HCT116 (cell line): ENCODE data around the gene SLC35G3.

Experiments used
- EGR1 ChIP-seq: IDR thresholded peaks from 2 replicates; pipeline ENCODE4 v1.6.1; 2012; ENCODE audit warnings: low read depth
- EZH2 ChIP-seq: fragments of 200-600 bp; sonication (generic); IDR thresholded peaks from 2 replicates; pipeline ENCODE4 v1.6.1; 2017; ENCODE audit warnings: antibody characterized with exemption, mixed run types
- JUND ChIP-seq: IDR thresholded peaks from 2 replicates; pipeline ENCODE4 v1.6.1; 2012
- POLR2A ChIP-seq: IDR thresholded peaks from 2 replicates; pipeline ENCODE4 v1.7.0; 2011; ENCODE audit warnings: borderline replicate concordance; ENCODE audit not compliant: insufficient read depth, insufficient read length; ENCODE audit errors: extremely low read depth
- POLR2AphosphoS5 ChIP-seq: IDR thresholded peaks from 2 replicates; pipeline ENCODE4 v1.6.1; 2011; ENCODE audit warnings: mild to moderate bottlenecking, low read depth, low read length, moderate library complexity
- RAD21 ChIP-seq: IDR thresholded peaks from 2 replicates; pipeline ENCODE4 v1.6.1; 2012; ENCODE audit warnings: low read depth, mild to moderate bottlenecking
- SP1 ChIP-seq: IDR thresholded peaks from 2 replicates; pipeline ENCODE4 v1.6.1; 2012; ENCODE audit warnings: low read depth
- ZNF274 ChIP-seq: fragments of 200-500 bp; sonication (Bioruptor generic); IDR thresholded peaks from 2 replicates; pipeline ENCODE4 v1.6.1; 2014; ENCODE audit warnings: mild to moderate bottlenecking, low read depth, low read length, inconsistent platforms
- TF ChIP-seq, protein P1 (sequence below), 3 experiments: fragments of 200-600 bp in 1 of 3; sonication (generic) in 1 of 3; IDR thresholded peaks in 2 of 3; conservative IDR thresholded peaks in 1 of 3; 2 replicates each; pipeline ENCODE4 v1.5.1; 2012 to 2017; ENCODE audit warnings: low read depth in 2 of 3, low read length in 2 of 3, antibody characterized with exemption in 1 of 3, borderline replicate concordance in 1 of 3, control low read depth in 1 of 3, mild to moderate bottlenecking in 1 of 3, mixed read lengths in 1 of 3, mixed run types in 1 of 3, moderate library complexity in 1 of 3; ENCODE audit not compliant: insufficient read depth in 1 of 3
- TF ChIP-seq, protein P2 (sequence below): IDR thresholded peaks from 2 replicates; pipeline ENCODE4 v1.6.1; 2012; ENCODE audit warnings: low read depth

DNA sequence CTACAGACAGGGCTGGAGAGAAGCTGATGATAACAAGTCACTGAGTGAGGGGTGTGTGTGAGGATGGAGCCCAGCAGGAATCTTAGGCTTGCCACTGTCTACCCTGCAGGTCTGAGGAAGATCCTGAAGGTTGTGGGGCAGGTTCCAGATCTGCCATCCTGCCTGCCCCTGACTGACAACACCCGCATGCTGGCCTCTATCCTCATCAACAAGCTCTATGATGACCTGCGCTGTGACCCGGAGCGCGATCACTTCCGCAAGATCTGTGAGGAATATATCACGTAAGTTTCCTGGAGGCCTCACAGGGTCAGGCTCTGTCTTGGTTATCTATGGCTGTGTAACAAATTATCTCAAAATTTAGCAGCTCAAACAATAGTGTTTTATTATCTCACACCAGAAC is 30.3 kb downstream of the SLC35G3 start:
- TF ChIP-seq POLR2A: no peak
- TF ChIP-seq SP1: no peak
- no peak for TF ChIP-seq POLR2AphosphoS5
- TF ChIP-seq EGR1: no peak
- no peak for TF ChIP-seq RAD21
- TF ChIP-seq EZH2: no peak
- TF ChIP-seq, protein P1, sequence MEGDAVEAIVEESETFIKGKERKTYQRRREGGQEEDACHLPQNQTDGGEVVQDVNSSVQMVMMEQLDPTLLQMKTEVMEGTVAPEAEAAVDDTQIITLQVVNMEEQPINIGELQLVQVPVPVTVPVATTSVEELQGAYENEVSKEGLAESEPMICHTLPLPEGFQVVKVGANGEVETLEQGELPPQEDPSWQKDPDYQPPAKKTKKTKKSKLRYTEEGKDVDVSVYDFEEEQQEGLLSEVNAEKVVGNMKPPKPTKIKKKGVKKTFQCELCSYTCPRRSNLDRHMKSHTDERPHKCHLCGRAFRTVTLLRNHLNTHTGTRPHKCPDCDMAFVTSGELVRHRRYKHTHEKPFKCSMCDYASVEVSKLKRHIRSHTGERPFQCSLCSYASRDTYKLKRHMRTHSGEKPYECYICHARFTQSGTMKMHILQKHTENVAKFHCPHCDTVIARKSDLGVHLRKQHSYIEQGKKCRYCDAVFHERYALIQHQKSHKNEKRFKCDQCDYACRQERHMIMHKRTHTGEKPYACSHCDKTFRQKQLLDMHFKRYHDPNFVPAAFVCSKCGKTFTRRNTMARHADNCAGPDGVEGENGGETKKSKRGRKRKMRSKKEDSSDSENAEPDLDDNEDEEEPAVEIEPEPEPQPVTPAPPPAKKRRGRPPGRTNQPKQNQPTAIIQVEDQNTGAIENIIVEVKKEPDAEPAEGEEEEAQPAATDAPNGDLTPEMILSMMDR (IDR thresholded peaks at IDR 0.05 in 2 of 3, conservative IDR thresholded peaks at IDR 0.05 in 1 of 3; ENCODE audit: borderline replicate concordance in 1 of 3, insufficient read depth in 1 of 3, low read depth in 2 of 3, low read length in 2 of 3): no peak
- TF ChIP-seq, protein P2, sequence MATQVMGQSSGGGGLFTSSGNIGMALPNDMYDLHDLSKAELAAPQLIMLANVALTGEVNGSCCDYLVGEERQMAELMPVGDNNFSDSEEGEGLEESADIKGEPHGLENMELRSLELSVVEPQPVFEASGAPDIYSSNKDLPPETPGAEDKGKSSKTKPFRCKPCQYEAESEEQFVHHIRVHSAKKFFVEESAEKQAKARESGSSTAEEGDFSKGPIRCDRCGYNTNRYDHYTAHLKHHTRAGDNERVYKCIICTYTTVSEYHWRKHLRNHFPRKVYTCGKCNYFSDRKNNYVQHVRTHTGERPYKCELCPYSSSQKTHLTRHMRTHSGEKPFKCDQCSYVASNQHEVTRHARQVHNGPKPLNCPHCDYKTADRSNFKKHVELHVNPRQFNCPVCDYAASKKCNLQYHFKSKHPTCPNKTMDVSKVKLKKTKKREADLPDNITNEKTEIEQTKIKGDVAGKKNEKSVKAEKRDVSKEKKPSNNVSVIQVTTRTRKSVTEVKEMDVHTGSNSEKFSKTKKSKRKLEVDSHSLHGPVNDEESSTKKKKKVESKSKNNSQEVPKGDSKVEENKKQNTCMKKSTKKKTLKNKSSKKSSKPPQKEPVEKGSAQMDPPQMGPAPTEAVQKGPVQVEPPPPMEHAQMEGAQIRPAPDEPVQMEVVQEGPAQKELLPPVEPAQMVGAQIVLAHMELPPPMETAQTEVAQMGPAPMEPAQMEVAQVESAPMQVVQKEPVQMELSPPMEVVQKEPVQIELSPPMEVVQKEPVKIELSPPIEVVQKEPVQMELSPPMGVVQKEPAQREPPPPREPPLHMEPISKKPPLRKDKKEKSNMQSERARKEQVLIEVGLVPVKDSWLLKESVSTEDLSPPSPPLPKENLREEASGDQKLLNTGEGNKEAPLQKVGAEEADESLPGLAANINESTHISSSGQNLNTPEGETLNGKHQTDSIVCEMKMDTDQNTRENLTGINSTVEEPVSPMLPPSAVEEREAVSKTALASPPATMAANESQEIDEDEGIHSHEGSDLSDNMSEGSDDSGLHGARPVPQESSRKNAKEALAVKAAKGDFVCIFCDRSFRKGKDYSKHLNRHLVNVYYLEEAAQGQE: no peak
- no peak for TF ChIP-seq ZNF274
- no peak for TF ChIP-seq JUND
